ENCODE data around the gene AP2M1. TPM values are rescaled to one million over a fixed set of nuclear protein-coding genes. Genes with fewer than 3 reads are reported as not detected.

Gene AP2M1
- total RNA-seq, 1 donor from 2014 or later = 401 TPM

GRCh38 chr3:184140436-184140835 is 34.2 kb upstream of the AP2M1 start:
- Mint-ChIP-seq H3K27ac (ENCODE audit: unreplicated experiment) (no peak overlapping the region), H3K27me3 (ENCODE audit: unreplicated experiment) (peaks cover 3% of the 10 kb centered on the region), H3K36me3 (ENCODE audit: low read depth, unreplicated experiment) (peaks cover 46% of the 10 kb centered on the region), H3K9me3 (ENCODE audit: unreplicated experiment) (no peaks in the 10 kb centered on the region), H3K4me3 (ENCODE audit: unreplicated experiment) (no peak overlapping the region), H3K4me1 (ENCODE audit: unreplicated experiment) (peaks cover 12% of the 10 kb centered on the region)
- no peak for DNase-seq (ENCODE audit: low spot score)
- TF ChIP-seq CTCF (IDR thresholded peaks at IDR 0.05; ENCODE audit: unreplicated experiment) = no peak

- DNase-seq (ENCODE audit: low spot score) = no peak
- no peak for TF ChIP-seq CTCF (IDR thresholded peaks at IDR 0.05; ENCODE audit: unreplicated experiment)
- no peak overlapping the region for H3K4me3 Mint-ChIP-seq (ENCODE audit: unreplicated experiment)
- no peak overlapping the region for H3K27ac Mint-ChIP-seq (ENCODE audit: unreplicated experiment)
- H3K36me3 Mint-ChIP-seq (ENCODE audit: low read depth, unreplicated experiment) = peaks cover 46% of the 10 kb centered on the region
- peaks cover 3% of the 10 kb centered on the region for H3K27me3 Mint-ChIP-seq (ENCODE audit: unreplicated experiment)
- H3K9me3 Mint-ChIP-seq (ENCODE audit: unreplicated experiment) = no peaks in the 10 kb centered on the region
- peaks cover 1% of the 10 kb centered on the region for H3K4me1 Mint-ChIP-seq (ENCODE audit: unreplicated experiment)
Observed at GRCh38 chr3:184142199-184142598, 32.5 kb upstream of the AP2M1 start.

GRCh38 chr3:184143327-184143726 is 31.3 kb upstream of the AP2M1 start:
- Mint-ChIP-seq H3K27me3 (ENCODE audit: unreplicated experiment) (peaks cover 3% of the 10 kb centered on the region), H3K27ac (ENCODE audit: unreplicated experiment) (no peak overlapping the region), H3K36me3 (ENCODE audit: low read depth, unreplicated experiment) (peaks cover 39% of the 10 kb centered on the region), H3K9me3 (ENCODE audit: unreplicated experiment) (no peaks in the 10 kb centered on the region), H3K4me1 (ENCODE audit: unreplicated experiment) (no peaks in the 10 kb centered on the region), H3K4me3 (ENCODE audit: unreplicated experiment) (no peak overlapping the region)
- TF ChIP-seq CTCF (IDR thresholded peaks at IDR 0.05; ENCODE audit: unreplicated experiment) = no peak
- no peak for DNase-seq (ENCODE audit: low spot score)

GRCh38 chr3:184144505-184144904 is 30.1 kb upstream of the AP2M1 start:
- no peak for DNase-seq (ENCODE audit: low spot score)
- TF ChIP-seq CTCF (IDR thresholded peaks at IDR 0.05; ENCODE audit: unreplicated experiment) = no peak
- peaks cover 39% of the 10 kb centered on the region for H3K36me3 Mint-ChIP-seq (ENCODE audit: low read depth, unreplicated experiment)
- peaks cover 5% of the 10 kb centered on the region for H3K27me3 Mint-ChIP-seq (ENCODE audit: unreplicated experiment)
- no peaks in the 10 kb centered on the region for H3K4me1 Mint-ChIP-seq (ENCODE audit: unreplicated experiment)
- no peak overlapping the region for H3K4me3 Mint-ChIP-seq (ENCODE audit: unreplicated experiment)
- no peak overlapping the region for H3K27ac Mint-ChIP-seq (ENCODE audit: unreplicated experiment)
- no peaks in the 10 kb centered on the region for H3K9me3 Mint-ChIP-seq (ENCODE audit: unreplicated experiment)

- peaks cover 5% of the 10 kb centered on the region for H3K27me3 Mint-ChIP-seq (ENCODE audit: unreplicated experiment)
- peaks cover 4% of the 10 kb centered on the region for H3K4me1 Mint-ChIP-seq (ENCODE audit: unreplicated experiment)
- peak; percentile 28 for DNase-seq (ENCODE audit: low spot score)
- H3K4me3 Mint-ChIP-seq (ENCODE audit: unreplicated experiment) = no peak overlapping the region
- H3K36me3 Mint-ChIP-seq (ENCODE audit: low read depth, unreplicated experiment) = peaks cover 35% of the 10 kb centered on the region
- H3K9me3 Mint-ChIP-seq (ENCODE audit: unreplicated experiment) = no peaks in the 10 kb centered on the region
- H3K27ac Mint-ChIP-seq (ENCODE audit: unreplicated experiment) = no peak overlapping the region
- no peak for TF ChIP-seq CTCF (IDR thresholded peaks at IDR 0.05; ENCODE audit: unreplicated experiment)
Observed at GRCh38 chr3:184145111-184145524, 29.5 kb upstream of the AP2M1 start.

All from endothelial cell (in vitro differentiated cells).